ENCODE data around the gene RAB3IL1.

RAB3IL1 gene

DNA sequence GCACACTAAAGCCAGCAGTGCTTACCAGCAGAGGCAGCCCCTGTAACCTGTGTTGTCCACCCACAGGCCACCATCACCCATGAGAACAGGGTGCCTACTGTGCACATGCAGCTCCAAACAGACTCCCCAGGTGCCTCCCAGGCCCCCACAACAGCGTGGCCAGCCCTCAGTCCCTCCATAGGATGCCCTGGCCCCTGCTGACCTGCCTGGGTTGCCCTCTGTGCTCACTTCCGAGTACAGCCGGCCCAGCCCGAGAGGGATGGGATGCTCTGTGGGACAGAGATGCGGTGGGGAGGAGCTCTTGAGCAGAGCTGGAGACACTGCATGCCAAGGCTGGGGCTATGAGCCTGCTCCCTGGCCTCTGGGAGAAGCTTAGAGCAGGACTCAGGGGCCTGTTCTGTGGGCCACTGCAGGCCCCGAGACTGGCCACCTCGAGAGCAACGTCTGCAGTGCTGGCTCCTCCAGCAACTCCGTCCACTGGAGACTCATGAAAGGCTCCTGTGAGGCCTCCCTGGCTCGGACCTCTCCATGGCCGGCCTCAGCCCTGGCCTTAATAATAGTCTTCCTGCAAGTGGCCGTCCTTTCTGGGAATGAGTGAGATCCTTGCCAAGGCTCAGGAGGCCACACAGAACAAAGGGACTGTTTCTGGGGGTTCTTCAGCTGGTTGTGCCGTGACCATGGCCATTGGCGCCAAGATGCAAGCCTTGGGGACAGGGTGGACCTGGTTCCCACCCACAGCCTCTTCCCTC is 62.2 kb downstream of the RAB3IL1 start:
- peaks cover 50% of the 10 kb centered on the region for H3K36me3 ChIP-seq (ENCODE audit: control insufficient read depth, insufficient read depth, low read length)
- no CpG with 5 or more reads among the region's 14 CpGs for WGBS (ENCODE audit: insufficient coverage, insufficient read length)
- no peaks in the 10 kb centered on the region for H3K9me3 ChIP-seq (ENCODE audit: control insufficient read depth, insufficient read depth, low read length)
- H3K27ac ChIP-seq (ENCODE audit: low read length), result no peak overlapping the region
- H3K4me3 ChIP-seq (ENCODE audit: low read length), result no peak overlapping the region
- no peak for DNase-seq (ENCODE audit: low read depth, low spot score)
- no peaks in the 10 kb centered on the region for H3K27me3 ChIP-seq (ENCODE audit: control insufficient read depth, insufficient read depth, low read length)
- no peaks in the 10 kb centered on the region for H3K4me1 ChIP-seq (ENCODE audit: control insufficient read depth, insufficient read depth, low read length)

DNA sequence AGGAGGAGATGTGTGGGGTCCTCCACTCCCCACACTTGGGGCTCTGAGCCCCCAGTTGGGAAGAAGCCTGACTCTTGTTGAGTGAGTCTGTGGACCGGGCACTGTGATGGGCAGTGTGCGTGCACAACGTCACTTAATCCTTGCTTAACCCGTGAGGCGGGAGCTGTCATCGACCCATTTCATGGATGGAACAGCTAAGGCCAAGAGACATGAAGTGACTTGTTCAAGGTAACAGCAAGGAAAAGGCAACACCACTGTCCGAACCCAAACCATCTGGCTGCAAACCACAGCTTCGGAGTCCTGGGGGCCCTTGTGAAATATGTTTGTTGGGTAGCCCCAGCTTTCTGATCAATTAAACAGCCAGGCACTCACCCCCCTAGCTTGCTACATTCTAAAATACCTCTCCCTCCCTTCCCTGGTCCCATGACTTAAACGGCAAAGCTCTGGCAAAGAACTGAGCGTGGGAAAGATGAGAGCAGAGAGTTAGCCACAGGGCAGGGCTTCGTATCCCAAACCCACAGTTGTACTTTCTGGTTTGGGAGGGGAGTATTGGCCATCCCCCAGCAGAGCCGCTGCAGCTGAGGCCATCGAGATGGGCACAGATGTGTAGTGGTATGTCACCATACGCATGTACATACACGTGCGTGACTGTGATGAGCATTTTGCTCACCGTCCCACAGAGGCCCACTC is 63.0 kb downstream of the RAB3IL1 start:
- H3K36me3 ChIP-seq (ENCODE audit: control insufficient read depth, insufficient read depth, low read length), result peaks cover 48% of the 10 kb centered on the region
- H3K4me1 ChIP-seq (ENCODE audit: control insufficient read depth, insufficient read depth, low read length), result no peaks in the 10 kb centered on the region
- no CpG with 5 or more reads among the region's 17 CpGs for WGBS (ENCODE audit: insufficient coverage, insufficient read length)
- no peaks in the 10 kb centered on the region for H3K9me3 ChIP-seq (ENCODE audit: control insufficient read depth, insufficient read depth, low read length)
- H3K27ac ChIP-seq (ENCODE audit: low read length), result no peak overlapping the region
- H3K27me3 ChIP-seq (ENCODE audit: control insufficient read depth, insufficient read depth, low read length), result no peaks in the 10 kb centered on the region
- DNase-seq (ENCODE audit: low read depth, low spot score), result no peak
- no peak overlapping the region for H3K4me3 ChIP-seq (ENCODE audit: low read length)

DNA sequence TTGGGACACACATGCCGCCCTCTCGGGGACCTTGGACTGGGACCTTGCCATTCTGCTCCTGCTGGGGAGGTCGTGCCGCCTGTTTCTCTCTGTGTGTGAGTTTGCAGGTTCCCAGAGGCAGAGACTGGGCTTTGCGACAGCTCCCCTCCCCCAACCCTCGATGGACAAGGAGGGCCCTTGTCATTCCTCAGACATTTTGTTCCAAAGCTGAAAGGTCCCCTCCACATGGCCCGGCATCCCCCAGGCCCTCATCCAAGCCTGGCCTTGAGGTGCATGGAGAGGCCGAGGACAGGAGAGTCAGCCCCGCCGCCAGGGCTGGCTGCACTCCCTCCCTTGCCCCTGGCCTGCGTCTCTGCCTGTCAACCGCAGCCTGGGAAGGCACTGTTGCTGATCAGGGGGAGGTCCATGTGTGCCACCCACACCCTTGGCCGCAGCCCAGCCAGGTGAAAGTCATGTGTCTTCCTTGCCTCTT is 63.6 kb downstream of the RAB3IL1 start:
- Histone ChIP-seq H3K4me1 (ENCODE audit: control insufficient read depth, insufficient read depth, low read length) (no peaks in the 10 kb centered on the region), H3K4me3 (ENCODE audit: low read length) (no peak overlapping the region), H3K9me3 (ENCODE audit: control insufficient read depth, insufficient read depth, low read length) (no peaks in the 10 kb centered on the region), H3K36me3 (ENCODE audit: control insufficient read depth, insufficient read depth, low read length) (peaks cover 52% of the 10 kb centered on the region), H3K27me3 (ENCODE audit: control insufficient read depth, insufficient read depth, low read length) (no peaks in the 10 kb centered on the region), H3K27ac (ENCODE audit: low read length) (no peak overlapping the region)
- no CpG with 5 or more reads among the region's 13 CpGs for WGBS (ENCODE audit: insufficient coverage, insufficient read length)
- DNase-seq (ENCODE audit: low read depth, low spot score), result no peak

DNA sequence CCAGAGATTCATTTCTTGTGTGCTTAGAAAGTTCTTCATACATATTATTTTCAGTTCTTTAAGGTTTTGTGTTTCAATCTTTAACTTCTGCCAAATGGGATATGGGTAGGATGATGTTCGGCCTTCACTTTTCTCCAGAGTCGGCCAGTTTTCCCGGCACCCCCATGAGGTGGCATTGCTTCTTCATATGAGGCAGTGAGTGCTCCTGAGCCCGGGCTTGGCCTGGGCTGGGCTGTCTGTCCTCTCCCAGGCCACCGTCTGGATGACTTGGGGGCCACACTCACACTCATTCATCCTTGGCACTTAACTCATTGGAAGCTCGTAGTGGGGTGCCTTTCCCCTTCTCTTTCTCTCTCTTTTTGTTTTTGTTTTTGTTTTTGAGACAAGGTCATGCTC is 65.5 kb downstream of the RAB3IL1 start:
- WGBS (ENCODE audit: insufficient coverage, insufficient read length), result no CpG with 5 or more reads among the region's 6 CpGs
- H3K9me3 ChIP-seq (ENCODE audit: control insufficient read depth, insufficient read depth, low read length), result no peaks in the 10 kb centered on the region
- no peaks in the 10 kb centered on the region for H3K4me1 ChIP-seq (ENCODE audit: control insufficient read depth, insufficient read depth, low read length)
- no peak overlapping the region for H3K27ac ChIP-seq (ENCODE audit: low read length)
- no peaks in the 10 kb centered on the region for H3K27me3 ChIP-seq (ENCODE audit: control insufficient read depth, insufficient read depth, low read length)
- no peak for DNase-seq (ENCODE audit: low read depth, low spot score)
- peaks cover 58% of the 10 kb centered on the region for H3K36me3 ChIP-seq (ENCODE audit: control insufficient read depth, insufficient read depth, low read length)
- H3K4me3 ChIP-seq (ENCODE audit: low read length), result no peak overlapping the region

DNA sequence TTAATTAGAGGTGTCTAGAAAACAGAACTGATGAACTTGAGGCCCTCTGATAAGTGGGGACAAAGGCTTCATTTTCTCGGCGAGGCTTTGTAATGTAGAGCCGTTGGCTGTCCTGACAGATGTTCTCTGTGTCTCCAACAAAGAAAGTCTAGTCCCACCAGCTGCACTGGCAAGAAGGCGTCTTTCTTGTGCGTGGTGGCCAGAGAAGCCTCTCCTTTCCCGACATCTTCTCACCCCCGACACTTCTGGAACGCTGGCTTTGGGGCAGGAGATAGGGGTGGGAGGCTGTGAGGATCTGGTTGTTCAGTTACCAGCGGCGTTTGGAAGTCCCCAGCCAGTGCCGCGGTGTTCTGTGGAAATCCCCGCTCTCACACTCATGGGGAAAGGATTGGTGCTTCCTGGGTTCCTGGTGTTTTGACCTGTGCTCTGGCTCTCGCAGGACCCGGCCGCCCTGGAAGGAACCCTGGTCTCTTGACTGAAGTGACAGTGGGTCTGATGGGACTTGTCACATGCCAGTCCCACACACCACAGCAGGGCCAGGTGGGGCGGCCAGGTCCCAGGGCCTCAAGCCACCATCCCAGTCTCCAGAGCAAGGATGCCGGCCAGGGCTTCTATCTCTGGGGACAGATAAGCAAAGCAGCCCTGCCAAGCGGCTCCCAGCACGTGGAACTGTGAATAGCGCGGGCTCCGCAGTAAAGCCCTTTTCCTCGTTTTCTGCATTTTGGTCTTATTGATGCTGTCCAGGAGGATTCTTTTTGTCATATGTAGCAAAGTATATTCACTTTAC is 66.1 kb downstream of the RAB3IL1 start:
- Histone ChIP-seq H3K36me3 (ENCODE audit: control insufficient read depth, insufficient read depth, low read length) (peaks cover 58% of the 10 kb centered on the region), H3K27me3 (ENCODE audit: control insufficient read depth, insufficient read depth, low read length) (no peaks in the 10 kb centered on the region), H3K9me3 (ENCODE audit: control insufficient read depth, insufficient read depth, low read length) (no peaks in the 10 kb centered on the region), H3K4me3 (ENCODE audit: low read length) (no peak overlapping the region), H3K4me1 (ENCODE audit: control insufficient read depth, insufficient read depth, low read length) (no peaks in the 10 kb centered on the region), H3K27ac (ENCODE audit: low read length) (no peak overlapping the region)
- WGBS (ENCODE audit: insufficient coverage, insufficient read length), result no CpG with 5 or more reads among the region's 24 CpGs
- DNase-seq (ENCODE audit: low read depth, low spot score), result no peak

DNA sequence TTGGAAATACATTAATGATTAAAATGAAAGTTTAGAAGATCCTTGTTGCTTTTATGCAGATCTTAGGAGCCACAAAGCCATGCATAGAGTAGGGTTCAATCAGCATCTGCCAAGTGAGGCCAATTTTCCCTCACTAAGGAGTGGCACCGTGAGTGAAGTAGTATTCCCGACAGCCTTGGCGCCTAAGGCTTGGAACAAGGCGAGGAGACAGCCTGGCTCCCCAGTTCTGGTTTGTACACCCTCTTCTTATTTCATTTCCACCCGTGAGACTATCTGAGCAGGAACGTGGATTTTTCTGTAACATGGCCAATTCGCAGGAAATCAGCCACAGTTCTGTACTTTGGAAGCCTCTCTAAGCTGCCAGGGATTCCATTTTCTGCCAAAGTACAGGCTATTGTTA is 66.7 kb downstream of the RAB3IL1 start:
- Histone ChIP-seq H3K27ac (ENCODE audit: low read length) (no peak overlapping the region), H3K27me3 (ENCODE audit: control insufficient read depth, insufficient read depth, low read length) (no peaks in the 10 kb centered on the region), H3K9me3 (ENCODE audit: control insufficient read depth, insufficient read depth, low read length) (no peaks in the 10 kb centered on the region), H3K4me1 (ENCODE audit: control insufficient read depth, insufficient read depth, low read length) (no peaks in the 10 kb centered on the region), H3K36me3 (ENCODE audit: control insufficient read depth, insufficient read depth, low read length) (peaks cover 55% of the 10 kb centered on the region), H3K4me3 (ENCODE audit: low read length) (no peak overlapping the region)
- no peak for DNase-seq (ENCODE audit: low read depth, low spot score)
- WGBS (ENCODE audit: insufficient coverage, insufficient read length), result no CpG with 5 or more reads among the region's 7 CpGs

DNA sequence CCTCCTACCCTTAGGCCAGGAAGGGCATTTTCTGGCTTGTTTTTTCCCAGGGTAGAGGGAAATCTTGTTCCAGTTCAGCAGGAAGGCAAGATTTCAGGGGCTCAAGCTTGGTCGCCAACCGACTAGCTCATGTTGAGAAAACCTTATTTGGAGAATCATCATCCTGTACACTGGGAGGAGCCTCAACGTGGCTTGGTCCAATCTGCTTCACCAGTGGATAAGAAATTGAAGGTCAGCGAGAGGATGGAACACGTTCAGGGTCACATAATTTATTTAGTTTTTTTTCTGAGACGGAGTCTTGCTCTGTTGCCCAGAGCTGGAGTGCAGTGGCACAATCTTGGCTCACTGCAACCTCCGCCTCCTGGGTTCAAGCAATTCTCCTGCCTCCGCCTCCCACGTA is 68.7 kb downstream of the RAB3IL1 start:
- no CpG with 5 or more reads among the region's 9 CpGs for WGBS (ENCODE audit: insufficient coverage, insufficient read length)
- Histone ChIP-seq H3K36me3 (ENCODE audit: control insufficient read depth, insufficient read depth, low read length) (peaks cover 41% of the 10 kb centered on the region), H3K4me3 (ENCODE audit: low read length) (no peak overlapping the region), H3K4me1 (ENCODE audit: control insufficient read depth, insufficient read depth, low read length) (no peaks in the 10 kb centered on the region), H3K27ac (ENCODE audit: low read length) (no peak overlapping the region), H3K27me3 (ENCODE audit: control insufficient read depth, insufficient read depth, low read length) (no peaks in the 10 kb centered on the region), H3K9me3 (ENCODE audit: control insufficient read depth, insufficient read depth, low read length) (no peaks in the 10 kb centered on the region)
- no peak for DNase-seq (ENCODE audit: low read depth, low spot score)

DNA sequence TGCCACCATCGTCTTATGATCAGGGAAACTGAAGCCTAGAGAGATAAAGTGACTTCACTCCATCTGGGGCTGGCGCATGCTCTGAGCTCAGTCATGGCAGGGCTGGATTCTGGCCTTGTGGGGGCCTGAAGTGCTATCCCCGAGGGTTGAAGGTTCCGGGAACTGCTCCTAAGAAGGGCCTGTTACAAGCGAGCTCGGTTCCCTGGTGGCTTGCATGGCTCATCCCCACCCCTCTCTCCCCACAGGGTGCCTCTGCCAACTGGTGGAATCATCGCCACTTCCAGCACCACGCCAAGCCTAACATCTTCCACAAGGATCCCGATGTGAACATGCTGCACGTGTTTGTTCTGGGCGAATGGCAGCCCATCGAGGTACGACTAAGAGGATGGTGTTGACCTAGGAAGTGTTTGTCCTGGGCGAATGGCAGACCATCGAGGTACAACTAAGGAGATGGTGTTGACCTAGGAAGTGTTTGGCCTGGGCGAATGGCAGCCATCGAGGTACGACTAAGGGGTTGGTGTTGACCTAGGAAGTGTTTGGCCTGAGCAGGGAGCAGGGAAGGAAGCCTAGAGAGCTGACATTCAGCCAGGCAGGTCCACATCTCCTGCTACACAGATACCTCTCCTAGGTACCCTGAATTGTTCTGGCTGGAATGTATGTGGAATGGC is 69.3 kb downstream of the RAB3IL1 start:
- no peaks in the 10 kb centered on the region for H3K4me1 ChIP-seq (ENCODE audit: control insufficient read depth, insufficient read depth, low read length)
- no CpG with 5 or more reads among the region's 18 CpGs for WGBS (ENCODE audit: insufficient coverage, insufficient read length)
- DNase-seq (ENCODE audit: low read depth, low spot score), result no peak
- no peak overlapping the region for H3K27ac ChIP-seq (ENCODE audit: low read length)
- no peak overlapping the region for H3K4me3 ChIP-seq (ENCODE audit: low read length)
- no peaks in the 10 kb centered on the region for H3K9me3 ChIP-seq (ENCODE audit: control insufficient read depth, insufficient read depth, low read length)
- peaks cover 41% of the 10 kb centered on the region for H3K36me3 ChIP-seq (ENCODE audit: control insufficient read depth, insufficient read depth, low read length)
- no peaks in the 10 kb centered on the region for H3K27me3 ChIP-seq (ENCODE audit: control insufficient read depth, insufficient read depth, low read length)

Data from iPS DF 6.9 (cell line).